Kidney epithelial cell (primary cell): ENCODE results near the gene GGA3. TPM values are rescaled to one million over a fixed set of nuclear protein-coding genes. Genes with fewer than 3 reads are reported as not detected.

ENCODE experiments used
- DNase-seq: peaks from one replicate; pipeline ENCODE4 v3.0.0-alpha.2; 2010; ENCODE audit warnings: low read depth
- H3K27me3 ChIP-seq: 2 replicates; pipeline ENCODE4 v1.6.0; 2011; ENCODE audit warnings: low read length; ENCODE audit not compliant: control insufficient read depth, insufficient read depth
- H3K36me3 ChIP-seq: 2 replicates; pipeline ENCODE4 v1.5.1; 2011; ENCODE audit warnings: low read length; ENCODE audit not compliant: control insufficient read depth, insufficient read depth
- H3K4me3 ChIP-seq: 2 replicates; pipeline ENCODE4 v1.5.1; 2011; ENCODE audit warnings: low read depth, mild to moderate bottlenecking, control low read depth, low read length
- CTCF ChIP-seq: IDR thresholded peaks from 2 replicates; pipeline ENCODE4 v1.5.1; 2011; ENCODE audit warnings: mild to moderate bottlenecking, moderate library complexity, low read length, control low read depth, inconsistent platforms; ENCODE audit not compliant: insufficient read depth, poor library complexity, severe bottlenecking
- total RNA-seq: library from RNA; depleted of rRNA; stranded (reverse); fragments of >200 nt; gene quantifications from 2 replicates; pipeline ENCODE4 v1.2.3, GENCODE V29; 2015

The GGA3 gene
- 24.8 and 34.8 TPM in 2 replicates for total RNA-seq

- no peak for TF ChIP-seq CTCF
- Histone ChIP-seq H3K4me3 (peak within 1 kb of the TSS; percentile 98), H3K27me3 (no peaks in the 10 kb centered on the region), H3K36me3 (no peaks in the 10 kb centered on the region)
- DNase-seq, result peak; percentile 44
Measured at GRCh38 chr17:75261336-75262111, at the start of gene GGA3, which contains the start of gene MRPS7. GGA3 (minus strand) TSS chr17:75261606; CDS start chr17:75261587, 19 bp downstream. MRPS7 (plus strand) TSS chr17:75261879; CDS start chr17:75261901, 22 bp downstream.

GRCh38 chr17:75308732-75309629, 47.6 kb upstream of the GGA3 start:
- no peak for DNase-seq
- Histone ChIP-seq H3K4me3 (no peak overlapping the region), H3K27me3 (no peaks in the 10 kb centered on the region), H3K36me3 (no peaks in the 10 kb centered on the region)
- TF ChIP-seq CTCF, result no peak

- Histone ChIP-seq H3K36me3 (no peaks in the 10 kb centered on the region), H3K4me3 (no peak overlapping the region), H3K27me3 (no peaks in the 10 kb centered on the region)
- DNase-seq, result no peak
- TF ChIP-seq CTCF, result no peak
Measured at GRCh38 chr17:75307957-75308731, 46.7 kb upstream of the GGA3 start.

GRCh38 chr17:75301502-75302206, 40.2 kb upstream of the GGA3 start:
- Histone ChIP-seq H3K36me3 (no peaks in the 10 kb centered on the region), H3K4me3 (no peak overlapping the region), H3K27me3 (no peaks in the 10 kb centered on the region)
- no peak for TF ChIP-seq CTCF
- DNase-seq, result no peak

GRCh38 chr17:75301049-75301448, 39.6 kb upstream of the GGA3 start:
- no peak for DNase-seq
- H3K36me3 ChIP-seq, result no peaks in the 10 kb centered on the region
- no peaks in the 10 kb centered on the region for H3K27me3 ChIP-seq
- TF ChIP-seq CTCF, result no peak
- H3K4me3 ChIP-seq, result no peak overlapping the region
